ENCODE measurements around the gene TMPRSS12.
A peak's percentile ranks its signal among the peaks of the same experiment; 100 is the strongest.
"Not testable (repeated sequence)": the region's sequence is repeated elsewhere in the genome, so short reads cannot be mapped to it uniquely, and the experiment has no call there.

Gene TMPRSS12

GRCh38 chr12:50927766-50928224 is 85.1 kb downstream of the TMPRSS12 start:
- DNase-seq, result no peak

DNA sequence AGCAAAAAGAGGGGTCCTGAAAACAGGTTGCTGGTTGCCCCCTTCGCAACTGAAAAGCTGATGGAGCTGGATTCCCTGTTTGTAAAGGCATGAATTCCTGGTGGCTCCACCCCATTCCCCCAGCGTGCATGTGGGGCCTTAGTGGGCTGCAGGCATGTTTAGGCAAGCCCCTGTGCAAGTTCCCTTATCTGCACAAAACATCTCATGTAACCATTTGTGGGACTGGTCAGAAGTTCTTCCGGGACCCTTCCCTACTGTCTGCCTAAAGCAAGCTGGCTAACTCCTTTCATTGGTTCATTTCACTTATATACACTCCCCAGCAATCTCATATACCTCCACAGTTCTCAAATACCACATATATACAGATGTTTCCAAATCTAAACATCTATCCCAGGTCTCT is 85.7 kb downstream of the TMPRSS12 start:
- no peak for DNase-seq

DNA sequence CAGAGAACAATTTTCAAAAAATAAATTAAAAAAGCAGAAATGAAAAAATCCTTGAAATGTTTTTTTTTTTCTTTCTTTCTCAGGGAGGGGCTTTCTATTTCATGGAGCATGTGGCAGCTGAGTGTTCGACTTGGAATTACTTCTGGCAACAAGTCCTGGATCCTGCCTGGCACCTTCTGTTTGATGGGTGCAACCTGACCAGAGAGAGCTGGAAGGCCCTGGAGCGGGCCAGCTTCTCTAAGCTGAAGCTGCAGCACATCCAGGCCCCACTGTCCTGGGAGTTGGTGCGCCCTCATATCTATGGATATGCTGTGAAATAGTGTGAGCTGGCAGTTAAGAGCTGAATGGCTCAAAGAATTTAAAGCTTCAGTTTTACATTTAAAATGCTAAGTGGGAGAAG is 87.1 kb downstream of the TMPRSS12 start:
- DNase-seq, result no peak

- DNase-seq, result not testable (repeated sequence)
Observed at GRCh38 chr12:50930477-50930876, 87.8 kb downstream of the TMPRSS12 start.

GRCh38 chr12:50932787-50933280 is 90.1 kb downstream of the TMPRSS12 start:
- no peak for DNase-seq

GRCh38 chr12:50933459-50934124 is 90.9 kb downstream of the TMPRSS12 start:
- no peak for DNase-seq

DNA sequence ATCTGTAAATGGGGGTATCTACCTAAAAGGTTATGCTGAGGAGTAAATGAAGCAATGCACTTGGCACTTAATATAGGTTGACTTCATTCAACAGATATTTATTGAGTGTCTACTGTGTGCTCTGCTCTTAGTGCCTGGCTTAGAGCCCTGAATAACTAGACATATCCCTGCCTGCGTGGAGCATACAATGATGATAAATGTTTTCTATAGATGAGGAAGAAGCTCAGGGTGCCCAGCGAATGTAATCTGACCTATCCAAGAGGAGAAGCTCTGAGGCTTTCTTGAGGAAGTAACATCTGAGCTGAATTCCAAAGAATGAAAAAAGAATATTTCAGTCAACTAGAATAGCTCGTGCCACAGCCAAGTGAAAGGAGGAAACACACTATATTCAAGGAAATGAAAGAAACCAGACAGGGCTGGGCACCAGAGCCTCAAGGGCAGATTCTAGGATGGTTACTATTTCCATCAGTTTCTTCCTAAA is 91.7 kb downstream of the TMPRSS12 start:
- DNase-seq, result no peak

DNA sequence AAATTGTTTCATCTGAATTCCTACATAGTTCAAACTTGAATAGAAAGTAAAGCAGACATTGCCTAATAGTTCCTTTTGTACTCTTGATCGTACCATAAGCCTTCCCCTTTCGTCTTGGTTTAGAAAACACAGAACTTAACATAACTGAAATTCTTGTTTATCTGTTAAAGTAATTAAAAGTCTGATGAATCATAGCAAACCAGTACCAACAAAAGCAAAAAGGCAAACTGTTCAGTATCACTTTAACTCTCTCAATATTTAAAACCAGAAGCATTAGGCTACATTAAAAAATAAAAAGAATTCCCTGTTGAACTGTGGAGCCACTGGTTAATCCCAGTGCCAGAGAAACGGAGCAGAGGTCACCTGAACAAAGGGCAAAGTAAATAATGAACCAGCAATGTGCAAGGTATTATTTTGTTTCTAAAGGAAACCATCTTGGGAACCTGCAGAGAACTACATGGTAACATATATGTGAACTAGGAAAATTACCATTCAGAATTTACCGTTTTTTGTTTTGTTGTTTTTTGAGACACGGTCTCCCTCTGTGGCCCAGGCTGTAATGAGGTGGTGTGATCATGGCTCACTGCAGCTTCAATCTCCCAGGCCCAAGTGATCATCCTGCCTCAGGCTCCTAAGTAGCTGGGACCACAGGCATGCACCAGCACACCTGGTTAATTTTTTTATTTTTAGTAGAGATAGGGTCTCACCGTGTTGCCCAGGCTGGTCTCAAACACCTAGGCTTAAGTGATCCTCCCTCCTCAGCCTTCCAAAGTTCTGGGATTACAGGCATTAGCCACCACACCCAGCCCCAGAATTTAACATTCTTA is 92.5 kb downstream of the TMPRSS12 start:
- peak; percentile 34 for DNase-seq

- DNase-seq, result no peak
Observed at GRCh38 chr12:50936821-50937530, 94.2 kb downstream of the TMPRSS12 start.
